DOHH2 (cell line): Measurements from ENCODE around the gene DSC3.

ENCODE experiments used
- H3F3A ChIP-seq: fragments of 200-600 bp; sonication (generic), shearing (Covaris generic); 2 replicates; pipeline ENCODE4 v1.6.0; 2016; ENCODE audit warnings: antibody characterized with exemption, mild to moderate bottlenecking; ENCODE audit not compliant: control insufficient read depth, insufficient read depth
- H3K27ac ChIP-seq: fragments of 200-600 bp; sonication (generic); 2 replicates; pipeline ENCODE4 v1.5.1; 2014; ENCODE audit warnings: low read depth, mild to moderate bottlenecking, low read length, moderate library complexity
- H3K27me3 ChIP-seq: fragments of 200-600 bp; sonication (generic); 2 replicates; pipeline ENCODE4 v1.6.1; 2014; ENCODE audit warnings: mild to moderate bottlenecking, low read length, mixed read lengths; ENCODE audit not compliant: control insufficient read depth
- H3K36me3 ChIP-seq: fragments of 200-600 bp; sonication (generic); 2 replicates; pipeline ENCODE4 v1.6.1; 2014; ENCODE audit warnings: mild to moderate bottlenecking, low read length, moderate library complexity, mixed read lengths; ENCODE audit not compliant: control insufficient read depth
- H3K4me1 ChIP-seq: fragments of 200-600 bp; sonication (generic); 2 replicates; pipeline ENCODE4 v1.6.1; 2014; ENCODE audit warnings: mild to moderate bottlenecking, low read length, mixed read lengths; ENCODE audit not compliant: control insufficient read depth
- H3K4me2 ChIP-seq: fragments of 200-600 bp; sonication (generic); 2 replicates; pipeline ENCODE4 v1.6.0; 2014; ENCODE audit warnings: mild to moderate bottlenecking, low read length, moderate library complexity
- H3K4me3 ChIP-seq: fragments of 200-600 bp; sonication (generic); 2 replicates; pipeline ENCODE4 v1.5.1; 2014; ENCODE audit warnings: mild to moderate bottlenecking, low read length, mixed read lengths
- H3K79me2 ChIP-seq: fragments of 200-600 bp; sonication (generic); 2 replicates; pipeline ENCODE4 v1.6.1; 2014; ENCODE audit warnings: mild to moderate bottlenecking, low read length, mixed read lengths; ENCODE audit not compliant: control insufficient read depth
- H3K9me2 ChIP-seq: fragments of 200-600 bp; sonication (generic); replicated peaks from 2 replicates; pipeline ENCODE4 v1.6.1; 2014; ENCODE audit warnings: mild to moderate bottlenecking, low read length, mixed read lengths; ENCODE audit not compliant: control insufficient read depth
- H3K9me3 ChIP-seq: fragments of 200-600 bp; sonication (generic); 2 replicates; pipeline ENCODE4 v1.6.1; 2014; ENCODE audit warnings: antibody characterized with exemption, low read length, mixed read lengths; ENCODE audit not compliant: control insufficient read depth, insufficient read depth
- H4K20me1 ChIP-seq: fragments of 200-600 bp; sonication (generic); 2 replicates; pipeline ENCODE4 v1.6.0; 2014; ENCODE audit warnings: low read depth, mild to moderate bottlenecking, antibody characterized with exemption, low read length, moderate library complexity; ENCODE audit not compliant: control insufficient read depth, insufficient read depth
- EZH2phosphoT487 ChIP-seq: fragments of 200-600 bp; sonication (generic); IDR thresholded peaks from 2 replicates; pipeline ENCODE4 v1.6.1; 2017; ENCODE audit warnings: borderline replicate concordance, mild to moderate bottlenecking, antibody characterized with exemption, low read length, moderate library complexity, mixed read lengths
- TF ChIP-seq, protein P1 (sequence below): fragments of 200-600 bp; sonication (generic); IDR thresholded peaks from one replicate; pipeline ENCODE4 v1.5.1; 2014; ENCODE audit warnings: antibody characterized with exemption, mild to moderate bottlenecking, low read depth, low read length; ENCODE audit not compliant: poor library complexity, severe bottlenecking

The DSC3 gene

GRCh38 chr18:31065036-31065773 is 22.7 kb upstream of the DSC3 start:
- no peak overlapping the region for H3K4me2 ChIP-seq
- TF ChIP-seq, protein P1, sequence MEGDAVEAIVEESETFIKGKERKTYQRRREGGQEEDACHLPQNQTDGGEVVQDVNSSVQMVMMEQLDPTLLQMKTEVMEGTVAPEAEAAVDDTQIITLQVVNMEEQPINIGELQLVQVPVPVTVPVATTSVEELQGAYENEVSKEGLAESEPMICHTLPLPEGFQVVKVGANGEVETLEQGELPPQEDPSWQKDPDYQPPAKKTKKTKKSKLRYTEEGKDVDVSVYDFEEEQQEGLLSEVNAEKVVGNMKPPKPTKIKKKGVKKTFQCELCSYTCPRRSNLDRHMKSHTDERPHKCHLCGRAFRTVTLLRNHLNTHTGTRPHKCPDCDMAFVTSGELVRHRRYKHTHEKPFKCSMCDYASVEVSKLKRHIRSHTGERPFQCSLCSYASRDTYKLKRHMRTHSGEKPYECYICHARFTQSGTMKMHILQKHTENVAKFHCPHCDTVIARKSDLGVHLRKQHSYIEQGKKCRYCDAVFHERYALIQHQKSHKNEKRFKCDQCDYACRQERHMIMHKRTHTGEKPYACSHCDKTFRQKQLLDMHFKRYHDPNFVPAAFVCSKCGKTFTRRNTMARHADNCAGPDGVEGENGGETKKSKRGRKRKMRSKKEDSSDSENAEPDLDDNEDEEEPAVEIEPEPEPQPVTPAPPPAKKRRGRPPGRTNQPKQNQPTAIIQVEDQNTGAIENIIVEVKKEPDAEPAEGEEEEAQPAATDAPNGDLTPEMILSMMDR = no peak
- no peak for TF ChIP-seq EZH2phosphoT487
- H4K20me1 ChIP-seq = no peaks in the 10 kb centered on the region
- no peaks in the 10 kb centered on the region for H3K9me3 ChIP-seq
- H3K27me3 ChIP-seq = no peaks in the 10 kb centered on the region
- H3K27ac ChIP-seq = no peak overlapping the region
- no peaks in the 10 kb centered on the region for H3K79me2 ChIP-seq
- H3K4me3 ChIP-seq = no peak overlapping the region
- H3K36me3 ChIP-seq = no peaks in the 10 kb centered on the region
- H3F3A ChIP-seq = no peaks in the 10 kb centered on the region
- no peaks in the 10 kb centered on the region for H3K4me1 ChIP-seq
- no peaks in the 10 kb centered on the region for H3K9me2 ChIP-seq

DNA sequence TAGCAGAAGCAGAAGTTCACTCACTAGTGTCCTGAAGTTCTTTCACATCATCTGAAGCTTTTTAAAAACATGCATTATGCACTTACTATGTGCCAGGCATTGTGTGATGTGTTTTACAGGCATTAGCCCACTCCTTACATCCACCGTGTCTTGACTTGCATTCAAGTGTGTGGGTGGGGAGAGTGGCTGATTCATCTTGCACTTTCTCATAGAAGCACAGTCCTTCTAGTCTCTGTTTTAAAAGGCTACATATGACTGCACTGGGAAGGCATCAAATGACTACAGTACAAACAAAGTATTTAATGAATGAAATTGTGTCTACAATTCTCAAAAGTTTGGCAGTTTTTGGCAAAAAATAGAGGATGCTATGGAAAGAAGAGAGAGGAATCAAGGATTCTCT is 21.6 kb upstream of the DSC3 start:
- H3K9me2 ChIP-seq = no peaks in the 10 kb centered on the region
- H3K4me1 ChIP-seq = no peaks in the 10 kb centered on the region
- H3K36me3 ChIP-seq = no peaks in the 10 kb centered on the region
- no peaks in the 10 kb centered on the region for H3K27me3 ChIP-seq
- no peaks in the 10 kb centered on the region for H3K79me2 ChIP-seq
- H3K4me3 ChIP-seq = no peak overlapping the region
- no peak overlapping the region for H3K4me2 ChIP-seq
- H3K9me3 ChIP-seq = no peaks in the 10 kb centered on the region
- TF ChIP-seq, protein P1 = no peak
- TF ChIP-seq EZH2phosphoT487 = no peak
- no peaks in the 10 kb centered on the region for H4K20me1 ChIP-seq
- no peak overlapping the region for H3K27ac ChIP-seq
- no peaks in the 10 kb centered on the region for H3F3A ChIP-seq

- Histone ChIP-seq H3K79me2 (no peaks in the 10 kb centered on the region), H3K27me3 (no peaks in the 10 kb centered on the region), H3F3A (no peaks in the 10 kb centered on the region), H4K20me1 (no peaks in the 10 kb centered on the region), H3K27ac (no peak overlapping the region), H3K4me1 (no peaks in the 10 kb centered on the region), H3K36me3 (no peaks in the 10 kb centered on the region), H3K9me2 (no peaks in the 10 kb centered on the region), H3K4me3 (no peak overlapping the region), H3K4me2 (no peak overlapping the region), H3K9me3 (no peaks in the 10 kb centered on the region)
- TF ChIP-seq EZH2phosphoT487 = no peak
- TF ChIP-seq, protein P1 = no peak
Measured at GRCh38 chr18:31061945-31062344, 19.4 kb upstream of the DSC3 start.
